Measurements from ENCODE around the gene PXDC1. TPM values are rescaled to one million over a fixed set of nuclear protein-coding genes. Genes with fewer than 3 reads are reported as not detected.

PXDC1 gene
- total and polyA plus RNA-seq, 4 donors, result 24.1 to 106 (median 77.6) TPM

DNA sequence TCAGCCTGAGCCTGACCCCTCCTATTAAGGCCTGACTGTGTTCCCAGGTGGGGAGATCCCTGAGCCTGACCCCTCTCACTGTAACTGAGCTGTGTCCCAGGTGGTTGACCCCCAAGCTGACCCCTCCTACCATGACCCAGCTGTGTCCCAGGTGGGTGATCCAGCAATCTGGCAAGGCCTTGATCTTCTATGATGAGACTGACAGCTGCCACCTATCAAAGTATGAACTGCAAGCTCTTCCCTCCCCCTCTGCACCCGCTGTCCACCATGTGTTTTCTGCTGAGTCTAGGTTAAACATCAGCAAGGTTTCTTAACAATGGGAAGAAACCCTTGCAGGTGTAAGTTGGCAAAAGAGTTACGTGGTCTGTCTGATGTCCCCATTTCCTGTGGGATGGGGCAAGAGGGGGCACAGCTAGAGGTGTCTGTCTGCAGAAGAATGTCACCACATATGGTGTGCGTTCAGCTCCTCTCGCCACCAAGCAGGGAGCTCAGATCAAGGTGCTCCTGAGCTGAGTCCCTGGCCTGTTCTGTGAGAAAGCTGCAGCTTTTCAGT lies 5.9 kb downstream of the PXDC1 start:
- Histone ChIP-seq H3K9me3 (ENCODE audit: control insufficient read depth in 4 of 4, low read length in 3 of 4) (no peaks in the 10 kb centered on the region), H3K4me1 (ENCODE audit: control insufficient read depth in 4 of 4, insufficient read depth in 4 of 4, low read length in 3 of 4) (peaks cover 24 to 91% (median 71%) of the 10 kb centered on the region in 4 donors), H3K36me3 (ENCODE audit: control insufficient read depth in 4 of 4, insufficient read depth in 3 of 4, low read depth in 1 of 4, low read length in 3 of 4) (peaks cover 0 to 5% (median 0%) of the 10 kb centered on the region in 4 donors), H3K9ac (ENCODE audit: low read depth in 1 of 2, low read length in 2 of 2) (peak overlapping the region in 1 of 2 donors; percentile 23), H3K27ac (ENCODE audit: low read depth in 1 of 2, low read length in 2 of 2) (peak overlapping the region; percentile 81 to 96), H3K27me3 (ENCODE audit: control insufficient read depth in 4 of 4, insufficient read depth in 4 of 4, low read length in 3 of 4) (no peaks in the 10 kb centered on the region), H3K4me3 (ENCODE audit: low read depth in 1 of 3, low read length in 3 of 3) (no peak overlapping the region)
- no peak for DNase-seq (ENCODE audit: low spot score)
- WGBS, result 90% methylated on average over 4 of the region's 4 CpGs
- TF ChIP-seq RXRA (IDR thresholded peaks at IDR 0.05) (no peak), NR2F2 (IDR thresholded peaks at IDR 0.05) (no peak), HNF4G (IDR thresholded peaks at IDR 0.05) (no peak), RAD21 (IDR thresholded peaks at IDR 0.05) (no peak), HNF4A (conservative IDR thresholded peaks at IDR 0.05) (no peak), SP1 (IDR thresholded peaks at IDR 0.05) (no peak)
- TF ChIP-seq, protein P1, sequence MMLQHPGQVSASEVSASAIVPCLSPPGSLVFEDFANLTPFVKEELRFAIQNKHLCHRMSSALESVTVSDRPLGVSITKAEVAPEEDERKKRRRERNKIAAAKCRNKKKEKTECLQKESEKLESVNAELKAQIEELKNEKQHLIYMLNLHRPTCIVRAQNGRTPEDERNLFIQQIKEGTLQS (IDR thresholded peaks at IDR 0.05), result no peak
- TF ChIP-seq, protein P2, sequence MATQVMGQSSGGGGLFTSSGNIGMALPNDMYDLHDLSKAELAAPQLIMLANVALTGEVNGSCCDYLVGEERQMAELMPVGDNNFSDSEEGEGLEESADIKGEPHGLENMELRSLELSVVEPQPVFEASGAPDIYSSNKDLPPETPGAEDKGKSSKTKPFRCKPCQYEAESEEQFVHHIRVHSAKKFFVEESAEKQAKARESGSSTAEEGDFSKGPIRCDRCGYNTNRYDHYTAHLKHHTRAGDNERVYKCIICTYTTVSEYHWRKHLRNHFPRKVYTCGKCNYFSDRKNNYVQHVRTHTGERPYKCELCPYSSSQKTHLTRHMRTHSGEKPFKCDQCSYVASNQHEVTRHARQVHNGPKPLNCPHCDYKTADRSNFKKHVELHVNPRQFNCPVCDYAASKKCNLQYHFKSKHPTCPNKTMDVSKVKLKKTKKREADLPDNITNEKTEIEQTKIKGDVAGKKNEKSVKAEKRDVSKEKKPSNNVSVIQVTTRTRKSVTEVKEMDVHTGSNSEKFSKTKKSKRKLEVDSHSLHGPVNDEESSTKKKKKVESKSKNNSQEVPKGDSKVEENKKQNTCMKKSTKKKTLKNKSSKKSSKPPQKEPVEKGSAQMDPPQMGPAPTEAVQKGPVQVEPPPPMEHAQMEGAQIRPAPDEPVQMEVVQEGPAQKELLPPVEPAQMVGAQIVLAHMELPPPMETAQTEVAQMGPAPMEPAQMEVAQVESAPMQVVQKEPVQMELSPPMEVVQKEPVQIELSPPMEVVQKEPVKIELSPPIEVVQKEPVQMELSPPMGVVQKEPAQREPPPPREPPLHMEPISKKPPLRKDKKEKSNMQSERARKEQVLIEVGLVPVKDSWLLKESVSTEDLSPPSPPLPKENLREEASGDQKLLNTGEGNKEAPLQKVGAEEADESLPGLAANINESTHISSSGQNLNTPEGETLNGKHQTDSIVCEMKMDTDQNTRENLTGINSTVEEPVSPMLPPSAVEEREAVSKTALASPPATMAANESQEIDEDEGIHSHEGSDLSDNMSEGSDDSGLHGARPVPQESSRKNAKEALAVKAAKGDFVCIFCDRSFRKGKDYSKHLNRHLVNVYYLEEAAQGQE (IDR thresholded peaks at IDR 0.05), result no peak

DNA sequence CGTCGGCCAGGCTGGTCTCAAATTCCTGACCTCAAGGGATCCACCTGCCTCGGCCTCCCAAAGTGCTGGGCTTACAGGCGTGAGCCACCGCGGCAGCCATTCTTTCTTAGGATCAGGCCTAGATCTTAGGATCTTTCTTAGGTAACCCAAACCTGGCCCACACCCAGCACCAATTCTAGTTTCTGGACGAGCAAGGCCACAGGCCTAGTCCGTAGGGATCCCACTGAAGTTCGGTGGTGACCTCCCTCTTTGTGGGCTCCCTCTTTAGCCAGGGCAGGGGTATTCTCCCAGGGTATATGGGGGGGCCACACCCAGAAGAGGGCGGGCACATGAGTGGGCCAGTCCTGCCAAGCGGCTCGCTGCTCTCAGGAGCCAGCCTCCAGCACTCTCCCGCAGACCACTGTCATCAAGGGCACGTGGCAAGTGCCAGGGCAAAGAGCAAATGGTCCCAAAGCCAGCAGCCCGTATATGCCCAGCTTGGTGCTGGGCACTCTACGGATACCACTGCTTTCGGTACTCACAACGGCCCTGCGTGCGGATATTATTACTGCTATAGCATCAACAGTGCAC lies 6.5 kb downstream of the PXDC1 start:
- Histone ChIP-seq H3K4me1 (ENCODE audit: control insufficient read depth in 4 of 4, insufficient read depth in 4 of 4, low read length in 3 of 4) (peaks cover 27 to 97% (median 77%) of the 10 kb centered on the region in 4 donors), H3K27ac (ENCODE audit: low read depth in 1 of 2, low read length in 2 of 2) (peak overlapping the region; percentile 81 to 96), H3K36me3 (ENCODE audit: control insufficient read depth in 4 of 4, insufficient read depth in 3 of 4, low read depth in 1 of 4, low read length in 3 of 4) (peaks cover 0 to 5% (median 0%) of the 10 kb centered on the region in 4 donors), H3K4me3 (ENCODE audit: low read depth in 1 of 3, low read length in 3 of 3) (no peak overlapping the region), H3K9ac (ENCODE audit: low read depth in 1 of 2, low read length in 2 of 2) (no peak overlapping the region), H3K9me3 (ENCODE audit: control insufficient read depth in 4 of 4, low read length in 3 of 4) (no peaks in the 10 kb centered on the region), H3K27me3 (ENCODE audit: control insufficient read depth in 4 of 4, insufficient read depth in 4 of 4, low read length in 3 of 4) (no peaks in the 10 kb centered on the region)
- DNase-seq (ENCODE audit: low spot score), result no peak
- 66% methylated on average over 20 of the region's 20 CpGs for WGBS
- no peak for TF ChIP-seq FOXA1 (IDR thresholded peaks at IDR 0.05)
- TF ChIP-seq HNF4G (IDR thresholded peaks at IDR 0.05), result peak; percentile 25
- TF ChIP-seq, protein P3, sequence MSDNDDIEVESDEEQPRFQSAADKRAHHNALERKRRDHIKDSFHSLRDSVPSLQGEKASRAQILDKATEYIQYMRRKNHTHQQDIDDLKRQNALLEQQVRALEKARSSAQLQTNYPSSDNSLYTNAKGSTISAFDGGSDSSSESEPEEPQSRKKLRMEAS (IDR thresholded peaks at IDR 0.05), result peak; percentile 84
- no peak for TF ChIP-seq GABPA (IDR thresholded peaks at IDR 0.05 in 1 of 2, conservative IDR thresholded peaks at IDR 0.05 in 1 of 2)
- TF ChIP-seq, protein P2 (IDR thresholded peaks at IDR 0.05), result peak; percentile 31
- TF ChIP-seq, protein P4, sequence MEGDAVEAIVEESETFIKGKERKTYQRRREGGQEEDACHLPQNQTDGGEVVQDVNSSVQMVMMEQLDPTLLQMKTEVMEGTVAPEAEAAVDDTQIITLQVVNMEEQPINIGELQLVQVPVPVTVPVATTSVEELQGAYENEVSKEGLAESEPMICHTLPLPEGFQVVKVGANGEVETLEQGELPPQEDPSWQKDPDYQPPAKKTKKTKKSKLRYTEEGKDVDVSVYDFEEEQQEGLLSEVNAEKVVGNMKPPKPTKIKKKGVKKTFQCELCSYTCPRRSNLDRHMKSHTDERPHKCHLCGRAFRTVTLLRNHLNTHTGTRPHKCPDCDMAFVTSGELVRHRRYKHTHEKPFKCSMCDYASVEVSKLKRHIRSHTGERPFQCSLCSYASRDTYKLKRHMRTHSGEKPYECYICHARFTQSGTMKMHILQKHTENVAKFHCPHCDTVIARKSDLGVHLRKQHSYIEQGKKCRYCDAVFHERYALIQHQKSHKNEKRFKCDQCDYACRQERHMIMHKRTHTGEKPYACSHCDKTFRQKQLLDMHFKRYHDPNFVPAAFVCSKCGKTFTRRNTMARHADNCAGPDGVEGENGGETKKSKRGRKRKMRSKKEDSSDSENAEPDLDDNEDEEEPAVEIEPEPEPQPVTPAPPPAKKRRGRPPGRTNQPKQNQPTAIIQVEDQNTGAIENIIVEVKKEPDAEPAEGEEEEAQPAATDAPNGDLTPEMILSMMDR (IDR thresholded peaks at IDR 0.05; ENCODE audit: low read depth, low read length, missing input control), result no peak
- TF ChIP-seq TAF1 (conservative IDR thresholded peaks at IDR 0.05), result no peak
- TF ChIP-seq JUND (IDR thresholded peaks at IDR 0.05), result no peak
- TF ChIP-seq, protein P5, sequence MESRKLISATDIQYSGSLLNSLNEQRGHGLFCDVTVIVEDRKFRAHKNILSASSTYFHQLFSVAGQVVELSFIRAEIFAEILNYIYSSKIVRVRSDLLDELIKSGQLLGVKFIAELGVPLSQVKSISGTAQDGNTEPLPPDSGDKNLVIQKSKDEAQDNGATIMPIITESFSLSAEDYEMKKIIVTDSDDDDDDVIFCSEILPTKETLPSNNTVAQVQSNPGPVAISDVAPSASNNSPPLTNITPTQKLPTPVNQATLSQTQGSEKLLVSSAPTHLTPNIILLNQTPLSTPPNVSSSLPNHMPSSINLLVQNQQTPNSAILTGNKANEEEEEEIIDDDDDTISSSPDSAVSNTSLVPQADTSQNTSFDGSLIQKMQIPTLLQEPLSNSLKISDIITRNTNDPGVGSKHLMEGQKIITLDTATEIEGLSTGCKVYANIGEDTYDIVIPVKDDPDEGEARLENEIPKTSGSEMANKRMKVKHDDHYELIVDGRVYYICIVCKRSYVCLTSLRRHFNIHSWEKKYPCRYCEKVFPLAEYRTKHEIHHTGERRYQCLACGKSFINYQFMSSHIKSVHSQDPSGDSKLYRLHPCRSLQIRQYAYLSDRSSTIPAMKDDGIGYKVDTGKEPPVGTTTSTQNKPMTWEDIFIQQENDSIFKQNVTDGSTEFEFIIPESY (IDR thresholded peaks at IDR 0.05), result no peak
- peak; percentile 48 for TF ChIP-seq YY1 (IDR thresholded peaks at IDR 0.05)
- peak; percentile 72 to 78 for TF ChIP-seq HNF4A (conservative IDR thresholded peaks at IDR 0.05)
- TF ChIP-seq RAD21 (IDR thresholded peaks at IDR 0.05), result peak in 1 of 2 donors; percentile 10
- no peak for TF ChIP-seq EGR1 (IDR thresholded peaks at IDR 0.05; ENCODE audit: low read depth in 2 of 2)
- peak; percentile 51 for TF ChIP-seq SP1 (IDR thresholded peaks at IDR 0.05)
- no peak for TF ChIP-seq FOXA2 (IDR thresholded peaks at IDR 0.05)
- TF ChIP-seq NR2F2 (IDR thresholded peaks at IDR 0.05), result no peak
- TF ChIP-seq, protein P1 (IDR thresholded peaks at IDR 0.05), result no peak
- peak in 1 of 2 donors; percentile 61 for TF ChIP-seq RXRA (IDR thresholded peaks at IDR 0.05)

Measured in liver (tissue), 9 donors.